H9 (cell line): Measurements from ENCODE around the gene SPRTN. TPM values are rescaled to one million over a fixed set of nuclear protein-coding genes. Genes with fewer than 3 reads are reported as not detected.

Experiments
- DNase-seq: peaks from one replicate; pipeline ENCODE4 v3.0.0-alpha.2; 2017
- H2AFZ ChIP-seq: one replicate; pipeline ENCODE4 v1.6.1; 2013; ENCODE audit warnings: mild to moderate bottlenecking, low read length, control low read depth, moderate library complexity
- H2AK5ac ChIP-seq: 2 replicates; pipeline ENCODE4 v1.6.1; 2013; ENCODE audit warnings: low read length, control low read depth, mixed read lengths; ENCODE audit not compliant: insufficient read length
- H2BK120ac ChIP-seq: one replicate; pipeline ENCODE4 v1.6.1; 2013; ENCODE audit warnings: low read depth, mild to moderate bottlenecking, low read length, control low read depth, inconsistent platforms; ENCODE audit not compliant: poor library complexity, severe bottlenecking
- H2BK12ac ChIP-seq: 2 replicates; pipeline ENCODE4 v1.6.1; 2013; ENCODE audit warnings: low read length, control low read depth, mixed read lengths, low read depth; ENCODE audit not compliant: insufficient read length
- H2BK15ac ChIP-seq: 2 replicates; pipeline ENCODE4 v1.6.1; 2013; ENCODE audit warnings: low read depth, low read length, control low read depth
- H2BK20ac ChIP-seq: one replicate; pipeline ENCODE4 v1.6.1; 2013; ENCODE audit warnings: low read depth, mild to moderate bottlenecking, low read length, control low read depth, inconsistent platforms; ENCODE audit not compliant: poor library complexity, severe bottlenecking
- H2BK5ac ChIP-seq: 2 replicates; pipeline ENCODE4 v1.6.1; 2013; ENCODE audit warnings: low read length, control low read depth, mixed read lengths; ENCODE audit not compliant: insufficient read length
- H3K14ac ChIP-seq: 2 replicates; pipeline ENCODE4 v1.6.1; 2013; ENCODE audit warnings: low read length, control low read depth; ENCODE audit not compliant: insufficient read depth
- H3K18ac ChIP-seq: 2 replicates; pipeline ENCODE4 v1.6.1; 2013; ENCODE audit warnings: low read depth, mild to moderate bottlenecking, mixed read lengths, low read length, control low read depth; ENCODE audit not compliant: insufficient read length
- H3K23ac ChIP-seq: 2 replicates; pipeline ENCODE4 v1.6.1; 2013; ENCODE audit warnings: low read length, control low read depth, mixed read lengths, low read depth; ENCODE audit not compliant: insufficient read length
- H3K23me2 ChIP-seq: 2 replicates; pipeline ENCODE4 v1.6.1; 2013; ENCODE audit warnings: low read depth, mild to moderate bottlenecking, mixed read lengths, low read length, control low read depth; ENCODE audit not compliant: insufficient read length, poor library complexity, severe bottlenecking
- H3K27ac ChIP-seq: 2 replicates; pipeline ENCODE4 v1.5.1; 2013; ENCODE audit warnings: low read length, control low read depth, mixed read lengths, low read depth; ENCODE audit not compliant: insufficient read length
- H3K27me3 ChIP-seq: 2 replicates; pipeline ENCODE4 v1.6.1; 2013; ENCODE audit warnings: low read length, control low read depth, inconsistent platforms; ENCODE audit not compliant: insufficient read depth
- H3K4ac ChIP-seq: 2 replicates; pipeline ENCODE4 v1.6.1; 2013; ENCODE audit warnings: low read depth, mild to moderate bottlenecking, control low read depth, inconsistent platforms, low read length, moderate library complexity
- H3K4me1 ChIP-seq: 2 replicates; pipeline ENCODE4 v1.6.1; 2013; ENCODE audit warnings: low read length, control low read depth, inconsistent platforms; ENCODE audit not compliant: insufficient read depth
- H3K4me2 ChIP-seq: 2 replicates; pipeline ENCODE4 v1.6.1; 2013; ENCODE audit warnings: low read length, control low read depth, mixed read lengths; ENCODE audit not compliant: insufficient read length, insufficient read depth
- H3K56ac ChIP-seq: 2 replicates; pipeline ENCODE4 v1.6.1; 2013; ENCODE audit warnings: low read depth, mild to moderate bottlenecking, mixed read lengths, low read length, control low read depth; ENCODE audit not compliant: insufficient read length
- H3K79me1 ChIP-seq: 2 replicates; pipeline ENCODE4 v1.6.1; 2013; ENCODE audit warnings: low read depth, mild to moderate bottlenecking, moderate library complexity, low read length, control low read depth, inconsistent platforms; ENCODE audit not compliant: insufficient read depth, poor library complexity, severe bottlenecking
- H3K79me2 ChIP-seq: 2 replicates; pipeline ENCODE4 v1.6.1; 2013; ENCODE audit warnings: low read length, control low read depth, inconsistent platforms; ENCODE audit not compliant: insufficient read depth
- H3K9ac ChIP-seq: 2 replicates; pipeline ENCODE4 v1.6.1; 2013; ENCODE audit warnings: low read length, control low read depth, mixed read lengths; ENCODE audit not compliant: insufficient read length; ENCODE audit errors: extremely low read depth
- H3K9me3 ChIP-seq: one replicate; pipeline ENCODE4 v1.6.1; 2013; ENCODE audit warnings: low read depth, low read length, inconsistent platforms; ENCODE audit not compliant: control insufficient read depth
- H3T11ph ChIP-seq: one replicate; pipeline ENCODE4 v1.6.1; 2013; ENCODE audit warnings: mild to moderate bottlenecking, low read length, control low read depth, inconsistent platforms
- H4K20me1 ChIP-seq: one replicate; pipeline ENCODE4 v1.6.1; 2013; ENCODE audit not compliant: control insufficient read depth, insufficient read length, insufficient read depth
- H4K5ac ChIP-seq: 2 replicates; pipeline ENCODE4 v1.6.1; 2013; ENCODE audit warnings: low read depth, mild to moderate bottlenecking, mixed read lengths, low read length, control low read depth; ENCODE audit not compliant: insufficient read length
- H4K8ac ChIP-seq: replicated peaks from 2 replicates; pipeline ENCODE4 v1.6.1; 2013; ENCODE audit warnings: low read length, control low read depth, mixed read lengths, low read depth; ENCODE audit not compliant: insufficient read length
- H4K91ac ChIP-seq: 2 replicates; pipeline ENCODE4 v1.6.1; 2013; ENCODE audit warnings: low read depth, mild to moderate bottlenecking, moderate library complexity, mixed read lengths, low read length, control low read depth; ENCODE audit not compliant: insufficient read length
- H3K27ac Mint-ChIP-seq, 3 experiments: 2 replicates in 2 of 3; 3 replicates in 1 of 3; pipeline ENCODE4 v1.8.0; 2020 to 2021; ENCODE audit warnings: mixed read lengths in 3 of 3, mild to moderate bottlenecking in 1 of 3, moderate library complexity in 1 of 3
- H3K27me3 Mint-ChIP-seq: 2 replicates; pipeline ENCODE4 v1.8.0; 2021; ENCODE audit warnings: low read depth, mild to moderate bottlenecking, moderate library complexity, mixed read lengths
- H3K36me3 Mint-ChIP-seq, 3 experiments: 2 replicates in 2 of 3; 3 replicates in 1 of 3; pipeline ENCODE4 v1.8.0; 2020 to 2021; ENCODE audit warnings: low read depth in 3 of 3, mixed read lengths in 3 of 3; ENCODE audit not compliant: insufficient read depth in 1 of 3
- H3K4me1 Mint-ChIP-seq, 2 experiments: 2 replicates each; pipeline ENCODE4 v1.8.0; 2020; ENCODE audit warnings: mixed read lengths in 2 of 2
- H3K4me3 Mint-ChIP-seq, 2 experiments: 2 replicates in 1 of 2; 3 replicates in 1 of 2; pipeline ENCODE4 v1.8.0; 2020 to 2021; ENCODE audit warnings: mild to moderate bottlenecking in 2 of 2, mixed read lengths in 2 of 2, moderate library complexity in 1 of 2
- H3K9me3 Mint-ChIP-seq, 2 experiments: 2 replicates in 1 of 2; 3 replicates in 1 of 2; pipeline ENCODE4 v1.8.0; 2020; ENCODE audit warnings: mild to moderate bottlenecking in 2 of 2, mixed read lengths in 2 of 2, moderate library complexity in 1 of 2
- WGBS: extraction: QIAGEN DNeasy Blood & Tissue Kit; methylation state at CpG from one replicate; pipeline ENCODE4 v1.1.7; 2013; ENCODE audit warnings: missing lambda C conversion rate, low lambda C conversion rate, mixed read lengths; ENCODE audit not compliant: insufficient read length; ENCODE audit errors: extremely low coverage; 5-methylcytosine and 5-hydroxymethylcytosine counted together
- total RNA-seq: library from RNA; stranded (reverse); gene quantifications from 2 replicates; pipeline ENCODE4 v1.2.1, GENCODE V29; 2021
- TF ChIP-seq, protein P1 (sequence below): fragments of 200-600 bp; sonication (generic); conservative IDR thresholded peaks from 3 replicates; pipeline ENCODE4 v1.8.0; 2021; ENCODE audit warnings: antibody characterized with exemption, mild to moderate bottlenecking

The SPRTN gene
- total RNA-seq, 1 experiment from 2014 or later: 14.8 TPM

DNA sequence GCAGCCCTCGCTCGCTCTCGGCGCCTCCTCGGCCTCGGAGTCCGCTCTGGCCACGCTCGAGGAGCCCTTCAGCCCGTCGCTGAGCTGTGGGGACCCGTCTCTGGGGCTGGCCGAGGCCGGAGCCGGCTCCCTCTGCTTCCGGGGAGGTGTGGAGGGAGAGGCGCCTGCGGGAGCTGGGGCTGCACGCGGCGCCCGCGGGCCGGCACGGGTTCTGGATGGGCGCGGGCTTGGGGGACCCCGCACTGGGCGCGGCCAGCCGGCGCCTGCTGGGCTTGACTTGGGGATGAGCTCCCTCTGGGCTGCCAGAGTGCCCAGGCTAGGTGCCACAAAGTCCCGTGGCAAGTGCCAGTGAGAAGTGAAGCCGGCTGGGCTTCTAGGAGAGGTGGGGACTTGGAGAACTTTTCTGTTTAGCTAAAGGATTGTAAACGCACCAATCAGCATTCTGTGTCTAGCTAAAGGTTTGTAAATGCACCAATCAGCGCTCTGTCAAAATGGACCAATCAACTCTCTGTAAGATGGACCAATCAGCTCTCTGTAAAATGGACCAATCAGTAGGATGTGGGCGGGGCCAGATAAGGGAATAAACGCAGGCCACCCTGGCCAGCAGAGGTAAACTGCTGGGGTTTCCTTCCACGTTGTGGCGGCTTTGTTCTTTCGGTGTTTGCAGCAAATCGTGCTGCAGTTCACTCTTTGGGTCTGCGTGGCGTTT is 20.6 kb upstream of the SPRTN start:
- Histone ChIP-seq H3K14ac (no peak overlapping the region), H3K56ac (no peak overlapping the region), H3K4me2 (no peak overlapping the region), H3K4ac (no peak overlapping the region), H3K79me2 (no peaks in the 10 kb centered on the region), H3K23me2 (no peaks in the 10 kb centered on the region), H3K27me3 (no peaks in the 10 kb centered on the region), H4K91ac (no peak overlapping the region), H2BK20ac (no peak overlapping the region), H2BK12ac (no peak overlapping the region), H3K4me1 (no peaks in the 10 kb centered on the region), H3T11ph (no peak overlapping the region), H3K18ac (no peak overlapping the region), H4K8ac (no peak overlapping the region), H4K5ac (no peak overlapping the region), H3K9me3 (no peaks in the 10 kb centered on the region), H2BK5ac (no peak overlapping the region), H2BK15ac (no peak overlapping the region), H3K27ac (no peak overlapping the region), H4K20me1 (no peaks in the 10 kb centered on the region), H2AFZ (no peak overlapping the region), H2BK120ac (no peak overlapping the region), H3K9ac (no peak overlapping the region), H2AK5ac (no peak overlapping the region), H3K79me1 (no peaks in the 10 kb centered on the region), H3K23ac (no peak overlapping the region)
- Mint-ChIP-seq H3K27ac (no peak overlapping the region), H3K4me3 (no peak overlapping the region), H3K4me1 (no peaks in the 10 kb centered on the region), H3K36me3 (no peaks in the 10 kb centered on the region), H3K27me3 (peaks cover 13% of the 10 kb centered on the region), H3K9me3 (no peaks in the 10 kb centered on the region)
- DNase-seq: peak; percentile 22
- TF ChIP-seq, protein P1, sequence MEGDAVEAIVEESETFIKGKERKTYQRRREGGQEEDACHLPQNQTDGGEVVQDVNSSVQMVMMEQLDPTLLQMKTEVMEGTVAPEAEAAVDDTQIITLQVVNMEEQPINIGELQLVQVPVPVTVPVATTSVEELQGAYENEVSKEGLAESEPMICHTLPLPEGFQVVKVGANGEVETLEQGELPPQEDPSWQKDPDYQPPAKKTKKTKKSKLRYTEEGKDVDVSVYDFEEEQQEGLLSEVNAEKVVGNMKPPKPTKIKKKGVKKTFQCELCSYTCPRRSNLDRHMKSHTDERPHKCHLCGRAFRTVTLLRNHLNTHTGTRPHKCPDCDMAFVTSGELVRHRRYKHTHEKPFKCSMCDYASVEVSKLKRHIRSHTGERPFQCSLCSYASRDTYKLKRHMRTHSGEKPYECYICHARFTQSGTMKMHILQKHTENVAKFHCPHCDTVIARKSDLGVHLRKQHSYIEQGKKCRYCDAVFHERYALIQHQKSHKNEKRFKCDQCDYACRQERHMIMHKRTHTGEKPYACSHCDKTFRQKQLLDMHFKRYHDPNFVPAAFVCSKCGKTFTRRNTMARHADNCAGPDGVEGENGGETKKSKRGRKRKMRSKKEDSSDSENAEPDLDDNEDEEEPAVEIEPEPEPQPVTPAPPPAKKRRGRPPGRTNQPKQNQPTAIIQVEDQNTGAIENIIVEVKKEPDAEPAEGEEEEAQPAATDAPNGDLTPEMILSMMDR: no peak
- no CpG with 5 or more reads among the region's 44 CpGs for WGBS
